ENCODE results near the gene ASIC1. TPM values are rescaled to one million over a fixed set of nuclear protein-coding genes. Genes with fewer than 3 reads are reported as not detected.

Gene ASIC1
- polyA plus RNA-seq, 4 donors = 3.3 to 6.0 (median 5.5) TPM

DNA sequence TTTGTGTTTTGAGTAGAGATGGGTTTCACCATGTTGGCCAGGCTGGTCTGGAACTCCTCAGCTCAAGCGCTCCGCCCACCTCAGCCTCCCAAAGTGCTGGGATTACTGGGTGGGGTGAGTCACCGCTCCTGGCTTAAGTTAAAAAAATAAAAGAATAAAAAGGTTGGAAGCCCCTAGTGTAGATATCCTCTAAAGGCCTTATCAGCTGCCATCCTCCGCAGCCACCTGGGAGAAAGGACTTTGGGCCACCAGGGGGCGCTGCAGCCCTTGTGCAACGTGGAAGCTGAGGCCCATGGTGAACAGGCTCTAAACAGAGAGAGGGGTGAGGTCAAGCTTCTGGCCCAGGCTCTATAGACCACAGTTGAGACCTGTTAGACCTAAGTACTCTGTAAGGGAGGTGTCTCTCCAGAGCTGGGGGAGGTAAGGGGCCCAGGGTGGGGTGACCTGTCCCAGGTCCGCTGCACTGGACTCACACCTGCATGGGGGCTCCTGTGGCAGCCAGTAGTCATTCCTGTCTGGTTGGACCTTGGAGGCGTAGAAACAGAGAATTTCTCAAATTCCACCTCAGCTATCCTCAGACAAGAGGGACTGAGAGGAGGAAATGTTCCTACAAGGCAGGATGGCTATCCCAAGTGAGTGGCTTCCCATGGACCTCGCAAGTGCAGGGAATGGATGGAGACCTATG, 18.1 kb upstream of the ASIC1 start:
- DNase-seq (ENCODE audit: low read depth in 4 of 4, low spot score in 2 of 4) = no peak

DNA sequence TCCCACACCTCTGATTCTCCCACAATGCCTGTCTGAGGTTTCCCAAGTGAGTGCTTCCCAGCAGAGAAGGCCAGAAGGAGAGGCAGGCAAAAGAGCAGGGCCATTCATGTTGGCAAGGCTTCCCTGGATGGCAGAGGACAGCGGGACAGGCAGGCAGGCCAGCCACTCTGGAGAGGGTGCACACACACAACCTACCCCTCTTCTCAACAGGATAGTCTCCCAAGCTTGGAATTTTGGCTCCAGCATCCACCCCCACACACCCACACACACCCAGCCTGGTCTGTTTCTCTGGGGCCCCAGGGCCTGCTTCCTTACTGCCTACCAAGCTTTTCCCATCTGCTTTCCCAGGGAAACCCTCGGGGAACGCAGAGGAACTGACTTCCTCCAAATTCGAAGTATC, 16.7 kb upstream of the ASIC1 start:
- no peak for DNase-seq (ENCODE audit: low read depth in 4 of 4, low spot score in 2 of 4)

DNA sequence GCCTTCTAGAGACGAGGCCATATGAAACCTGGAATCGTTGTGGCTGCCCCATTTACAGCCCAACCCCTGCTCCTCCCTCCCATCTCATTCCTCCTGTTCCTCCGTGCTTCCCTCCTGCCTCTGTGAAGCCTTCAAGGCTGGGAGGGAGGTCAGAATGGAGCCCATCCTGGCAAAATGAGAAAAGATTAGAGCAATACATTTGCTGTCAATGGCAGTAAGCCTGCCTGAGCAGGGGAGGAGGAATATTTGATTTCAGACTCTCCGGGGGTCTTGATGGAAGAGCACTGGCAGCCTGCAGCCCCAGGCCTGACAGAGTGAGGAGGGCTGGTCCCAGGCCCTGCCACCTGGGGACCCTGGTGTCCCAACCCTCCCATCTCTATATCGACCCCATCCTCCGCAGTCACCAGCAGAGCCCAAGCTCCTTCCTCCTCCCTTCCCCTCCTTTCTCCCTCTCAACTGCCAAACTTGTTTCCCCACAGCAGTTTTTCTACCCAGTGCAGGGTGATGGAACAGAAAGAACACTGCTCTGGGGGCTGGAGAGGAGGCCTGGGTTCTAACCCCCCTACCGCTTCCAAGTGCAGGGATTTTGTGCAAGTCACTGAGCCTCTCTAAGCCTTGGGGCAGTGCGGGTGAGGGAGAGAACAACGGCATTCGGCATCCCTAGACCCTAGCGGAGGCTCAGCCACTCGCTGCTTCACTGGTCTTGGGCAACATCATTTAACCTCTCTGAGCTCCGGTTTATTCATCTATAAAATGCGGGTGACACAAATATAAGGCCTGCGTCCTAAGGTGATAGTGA, 16.1 kb upstream of the ASIC1 start:
- DNase-seq (ENCODE audit: low read depth in 4 of 4, low spot score in 2 of 4) = no peak

DNA sequence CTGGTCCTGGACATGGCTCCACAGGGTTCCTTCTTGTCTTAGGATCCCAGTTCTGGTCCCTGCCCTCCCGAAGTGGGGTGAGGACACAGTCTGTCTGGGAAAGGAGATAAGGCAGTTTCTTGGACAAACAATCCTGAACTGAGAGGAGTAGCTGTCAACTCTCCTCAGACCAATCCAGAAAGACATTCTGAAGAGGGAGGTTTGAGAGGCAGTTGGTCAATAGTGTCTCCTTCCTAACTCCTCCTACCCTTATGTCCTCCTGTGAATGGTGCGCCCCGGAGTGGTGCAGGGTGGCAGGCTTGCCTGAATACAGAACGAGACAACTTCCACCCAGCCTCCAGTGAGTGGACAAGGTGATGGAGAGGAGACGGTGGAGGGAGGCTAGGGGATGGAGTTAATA, 15.4 kb upstream of the ASIC1 start:
- no peak for DNase-seq (ENCODE audit: low read depth in 4 of 4, low spot score in 2 of 4)

DNA sequence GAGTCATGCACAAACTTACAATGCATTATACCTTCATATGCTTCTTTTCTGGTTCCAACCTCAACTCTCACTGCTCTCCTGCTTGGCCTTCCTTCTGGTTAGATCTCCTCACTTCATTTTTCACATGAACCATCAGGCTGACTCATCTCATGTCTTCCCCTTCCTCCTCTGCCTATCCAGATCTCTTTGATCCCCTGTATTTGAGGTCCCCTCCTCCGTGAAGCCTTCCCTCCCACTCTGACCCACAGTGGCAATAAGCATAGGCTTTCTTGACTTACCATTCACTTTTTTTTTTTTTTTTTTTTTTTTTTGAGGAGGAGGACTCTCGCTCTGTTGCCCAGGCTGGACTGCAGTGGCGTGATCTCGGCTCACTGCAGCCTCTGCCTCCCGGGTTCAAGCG, 14.7 kb upstream of the ASIC1 start:
- DNase-seq (ENCODE audit: low read depth in 4 of 4, low spot score in 2 of 4) = no peak

DNA sequence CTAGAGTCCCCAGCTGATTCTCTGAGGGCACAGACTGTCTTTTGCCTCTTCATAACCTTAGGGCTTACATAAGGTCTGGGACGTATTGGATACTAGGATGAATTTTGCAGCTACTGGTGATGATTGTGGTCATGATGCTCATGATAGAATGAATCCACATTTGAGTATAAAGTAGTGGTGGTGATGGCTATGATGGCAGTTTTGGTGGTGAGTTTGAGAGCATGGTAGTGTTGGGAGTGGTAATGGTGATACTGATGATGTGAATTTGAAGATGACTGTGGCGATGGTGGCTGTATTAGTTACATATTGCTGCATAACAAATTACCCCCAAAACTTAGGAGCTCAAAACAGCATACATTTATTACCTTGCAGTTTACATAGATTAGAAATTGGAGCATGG, 14.1 kb upstream of the ASIC1 start:
- DNase-seq (ENCODE audit: low read depth in 4 of 4, low spot score in 2 of 4) = no peak

DNA sequence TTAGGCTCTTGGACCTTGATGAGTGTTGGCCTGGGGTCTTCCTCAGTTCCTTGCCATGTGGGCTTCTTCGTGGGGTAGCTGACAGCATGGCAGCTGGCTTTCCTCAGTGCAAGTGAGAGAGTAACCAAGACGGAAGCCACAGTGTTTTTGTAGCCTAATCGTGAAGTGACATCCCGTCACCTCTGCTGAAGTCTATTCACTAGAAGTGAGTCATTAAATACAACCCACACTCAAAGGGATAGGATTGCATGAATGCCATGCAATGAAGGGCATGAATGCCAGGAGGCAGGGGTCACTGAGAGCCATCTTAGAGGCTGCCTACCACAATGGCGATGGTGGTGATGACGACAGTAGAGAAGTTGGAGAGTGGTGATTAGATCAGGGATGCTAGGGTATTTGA, 13.5 kb upstream of the ASIC1 start:
- DNase-seq (ENCODE audit: low read depth in 4 of 4, low spot score in 2 of 4) = no peak

DNA sequence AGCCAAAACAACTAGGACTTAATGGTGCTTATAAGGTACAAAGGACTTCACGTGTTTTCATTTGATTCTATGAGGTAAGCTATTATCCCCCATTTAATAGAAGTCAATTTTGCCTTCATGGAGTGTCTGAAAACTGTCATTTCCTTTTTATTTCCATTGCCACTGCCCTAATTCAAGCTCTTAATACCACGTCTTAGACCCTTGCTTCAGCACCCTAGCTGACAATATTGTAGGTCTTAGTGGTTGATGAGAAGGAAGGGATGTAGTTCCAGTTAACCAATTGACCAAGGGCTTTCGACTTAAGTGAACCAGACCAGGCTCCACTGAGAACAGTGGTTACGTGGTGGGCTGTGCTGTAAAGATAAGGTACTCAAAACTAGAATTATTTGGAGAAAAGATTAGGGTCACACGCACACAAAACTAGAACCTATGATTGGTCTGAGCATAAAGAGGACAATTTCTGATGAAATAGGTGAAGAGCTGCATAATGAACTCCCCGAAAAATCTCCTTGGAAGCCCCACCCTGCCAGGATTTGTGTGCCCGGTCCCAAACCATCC, 9.6 kb upstream of the ASIC1 start:
- no peak for DNase-seq (ENCODE audit: low read depth in 4 of 4, low spot score in 2 of 4)

DNA sequence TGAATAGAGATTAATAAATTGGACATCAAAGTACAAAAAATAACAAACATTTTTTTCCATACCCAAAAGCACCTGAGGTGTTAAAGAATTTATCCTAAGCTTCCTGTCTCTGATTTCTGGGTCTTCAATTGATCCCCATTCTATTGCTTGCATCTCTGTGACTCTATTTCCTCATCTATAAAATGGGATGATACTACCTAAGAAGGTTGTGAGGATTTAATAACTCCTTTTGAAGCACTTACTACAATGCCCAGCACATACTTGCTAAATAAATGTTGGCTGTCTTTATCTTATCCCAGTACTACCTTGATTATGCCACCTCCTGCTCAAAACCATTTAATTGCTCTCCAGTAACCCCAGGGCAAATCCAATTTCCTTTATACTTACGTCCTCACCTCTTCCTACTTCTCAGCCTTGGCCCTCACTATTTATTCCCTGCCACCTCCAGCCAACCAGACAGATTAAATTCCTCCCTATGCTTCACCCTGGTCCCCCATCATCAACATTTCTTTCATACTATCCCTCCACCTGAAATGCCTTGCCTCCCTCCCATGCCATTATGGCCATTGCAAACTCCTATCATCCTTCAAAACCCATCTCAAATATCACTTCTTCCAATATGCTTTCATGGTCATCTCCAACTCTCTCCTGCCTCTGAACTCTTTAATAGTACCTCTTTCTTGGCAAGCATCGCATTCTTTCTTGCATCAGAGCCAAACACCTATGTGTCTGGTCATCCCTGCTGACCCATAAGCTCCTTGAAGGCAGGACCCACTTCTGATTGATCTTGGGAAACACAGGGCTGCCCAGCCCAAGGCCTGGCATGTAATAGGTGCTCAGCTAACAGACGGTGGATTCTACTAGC, 7.9 kb upstream of the ASIC1 start:
- no peak for DNase-seq (ENCODE audit: low read depth in 4 of 4, low spot score in 2 of 4)

DNA sequence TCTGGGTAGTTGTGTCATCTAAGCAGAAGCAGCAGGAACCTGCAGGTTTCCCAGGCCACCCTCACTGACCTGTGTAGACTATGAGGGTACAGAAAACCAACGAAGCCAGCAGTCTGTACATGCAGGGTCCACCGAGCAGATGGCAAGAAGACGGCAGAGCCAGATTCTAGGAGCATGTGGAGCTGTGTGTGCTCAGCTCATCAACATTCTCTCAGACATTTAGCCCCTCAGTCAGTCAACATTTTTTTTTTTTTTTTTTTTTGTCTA, 7.3 kb upstream of the ASIC1 start:
- no peak for DNase-seq (ENCODE audit: low read depth in 4 of 4, low spot score in 2 of 4)

DNA sequence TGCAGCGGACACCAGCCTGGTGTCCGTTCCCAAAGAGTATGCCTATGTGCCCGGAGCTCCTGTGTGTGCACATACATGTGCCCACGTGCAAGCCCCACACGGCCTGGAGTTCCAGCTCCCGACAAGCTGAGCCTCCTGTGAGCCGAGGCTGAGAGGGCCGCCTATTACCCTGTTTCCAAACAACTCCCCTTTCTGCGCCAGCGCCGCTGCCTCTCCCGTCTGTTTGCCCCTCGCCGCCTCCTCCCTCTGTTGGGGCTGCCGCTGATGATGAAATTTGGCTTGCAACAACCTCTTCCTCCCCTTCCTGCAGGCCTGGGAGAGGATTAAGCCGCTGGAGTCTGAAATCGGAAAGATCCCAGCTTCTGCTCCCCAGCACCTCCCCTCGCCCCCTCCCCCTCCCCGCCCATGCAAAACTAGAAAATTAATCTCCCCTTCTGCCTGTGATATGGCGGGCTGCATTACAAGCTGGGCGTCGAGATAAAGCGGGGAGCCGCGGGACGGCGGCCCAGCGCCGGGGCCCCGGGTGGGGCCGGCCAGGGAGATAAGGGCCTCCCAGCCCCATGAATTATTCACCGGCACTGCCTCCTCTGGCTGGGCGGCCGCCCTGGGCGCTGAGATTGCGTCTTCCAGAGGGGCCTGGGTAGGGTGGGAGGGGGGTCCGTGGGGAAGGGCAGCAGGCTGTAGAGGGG, 6.8 kb upstream of the ASIC1 start:
- no peak for DNase-seq (ENCODE audit: low read depth in 4 of 4, low spot score in 2 of 4)

DNA sequence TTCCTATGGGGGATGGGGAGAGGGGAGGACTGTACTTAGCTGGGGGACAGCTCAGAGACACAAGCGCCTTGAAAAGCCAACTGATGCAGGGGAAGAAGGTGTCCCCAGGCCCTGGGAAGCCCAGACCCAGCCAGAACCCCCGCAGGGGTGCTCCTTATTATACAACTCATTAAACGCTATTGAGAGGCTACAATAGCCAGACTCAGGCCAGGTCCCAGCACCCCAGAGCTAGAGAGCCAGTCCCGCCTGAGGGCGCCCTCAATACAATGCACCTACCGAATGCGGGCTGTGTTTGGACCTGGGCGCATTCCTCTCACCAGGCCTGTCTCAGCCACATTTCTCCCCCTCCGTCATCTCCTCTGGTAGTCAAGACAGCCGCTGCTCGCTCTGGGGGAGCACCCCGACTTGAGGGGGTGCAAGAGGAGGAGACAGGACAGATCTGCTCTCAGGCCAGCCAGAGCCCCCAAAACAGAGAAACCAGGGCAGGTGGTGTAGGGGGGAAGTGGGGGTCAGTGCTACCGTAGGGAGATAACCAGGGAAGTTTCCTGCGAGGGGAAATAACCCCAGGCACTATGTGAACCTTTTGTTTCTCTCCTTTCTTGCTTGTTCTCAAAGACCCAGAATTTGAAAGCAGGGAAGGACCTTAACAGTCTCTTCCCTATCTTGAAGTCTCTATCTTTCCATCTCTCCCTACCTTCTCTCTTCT, 6.1 kb upstream of the ASIC1 start:
- DNase-seq (ENCODE audit: low read depth in 4 of 4, low spot score in 2 of 4) = no peak

DNA sequence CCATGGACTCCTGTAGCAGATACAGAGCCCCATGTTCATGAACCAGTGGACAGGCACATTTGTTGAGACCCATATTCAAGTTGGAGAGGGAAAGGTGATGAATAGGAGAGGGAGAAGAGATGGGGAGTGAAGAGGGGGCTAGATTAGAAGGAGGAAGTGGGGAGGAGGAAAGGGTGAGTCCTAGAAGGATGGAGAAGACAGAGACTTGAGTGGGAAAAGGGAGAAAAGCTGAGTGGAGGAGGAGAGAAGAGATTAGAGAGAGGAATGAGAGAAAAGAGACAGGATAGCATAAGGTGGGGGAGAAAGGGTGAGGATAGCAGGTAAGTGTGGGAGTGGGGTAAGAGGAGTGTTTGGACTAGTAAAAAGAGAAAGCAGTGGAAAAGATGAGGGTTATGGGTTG, 4.9 kb upstream of the ASIC1 start:
- DNase-seq (ENCODE audit: low read depth in 4 of 4, low spot score in 2 of 4) = no peak

DNA sequence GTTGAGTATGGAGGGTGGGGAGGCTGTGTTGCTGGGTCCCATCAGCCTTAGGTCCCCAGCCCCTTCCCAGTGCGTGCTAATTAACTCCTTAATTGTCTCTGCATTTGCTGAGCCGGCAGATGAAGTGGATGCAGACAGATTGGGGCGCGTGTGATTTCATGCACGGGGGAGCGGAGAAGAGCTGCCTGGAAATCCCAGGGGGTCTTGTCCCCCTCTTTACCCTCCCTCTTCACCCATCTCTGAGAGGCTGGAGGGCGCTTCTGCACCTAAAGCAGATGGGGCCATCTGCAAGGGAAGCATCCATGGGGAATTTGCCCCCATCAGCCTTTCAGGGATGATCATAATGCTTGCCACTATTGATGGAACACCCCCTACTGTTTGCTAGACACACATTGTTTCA, 4.4 kb upstream of the ASIC1 start:
- DNase-seq (ENCODE audit: low read depth in 4 of 4, low spot score in 2 of 4) = no peak

DNA sequence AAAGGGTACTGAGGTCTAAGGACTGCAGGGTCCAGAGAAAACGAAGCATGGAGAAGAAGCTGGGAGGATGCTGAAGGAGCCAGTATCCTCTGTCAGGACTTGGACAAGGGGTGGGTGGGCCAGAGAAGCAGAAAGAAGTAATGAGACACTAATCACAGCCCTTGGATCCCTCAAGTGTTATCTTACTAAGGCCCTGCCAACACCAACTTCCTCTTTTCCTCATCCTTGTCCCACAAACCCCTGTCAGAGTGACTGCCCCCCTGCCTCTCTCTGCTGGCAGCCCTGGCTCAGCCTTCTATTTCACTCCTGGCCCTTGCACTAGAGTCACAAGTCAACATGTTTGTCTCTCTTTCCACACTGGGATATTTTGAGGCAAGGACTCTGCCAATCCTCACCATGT, 3.8 kb upstream of the ASIC1 start:
- DNase-seq (ENCODE audit: low read depth in 4 of 4, low spot score in 2 of 4) = no peak

DNA sequence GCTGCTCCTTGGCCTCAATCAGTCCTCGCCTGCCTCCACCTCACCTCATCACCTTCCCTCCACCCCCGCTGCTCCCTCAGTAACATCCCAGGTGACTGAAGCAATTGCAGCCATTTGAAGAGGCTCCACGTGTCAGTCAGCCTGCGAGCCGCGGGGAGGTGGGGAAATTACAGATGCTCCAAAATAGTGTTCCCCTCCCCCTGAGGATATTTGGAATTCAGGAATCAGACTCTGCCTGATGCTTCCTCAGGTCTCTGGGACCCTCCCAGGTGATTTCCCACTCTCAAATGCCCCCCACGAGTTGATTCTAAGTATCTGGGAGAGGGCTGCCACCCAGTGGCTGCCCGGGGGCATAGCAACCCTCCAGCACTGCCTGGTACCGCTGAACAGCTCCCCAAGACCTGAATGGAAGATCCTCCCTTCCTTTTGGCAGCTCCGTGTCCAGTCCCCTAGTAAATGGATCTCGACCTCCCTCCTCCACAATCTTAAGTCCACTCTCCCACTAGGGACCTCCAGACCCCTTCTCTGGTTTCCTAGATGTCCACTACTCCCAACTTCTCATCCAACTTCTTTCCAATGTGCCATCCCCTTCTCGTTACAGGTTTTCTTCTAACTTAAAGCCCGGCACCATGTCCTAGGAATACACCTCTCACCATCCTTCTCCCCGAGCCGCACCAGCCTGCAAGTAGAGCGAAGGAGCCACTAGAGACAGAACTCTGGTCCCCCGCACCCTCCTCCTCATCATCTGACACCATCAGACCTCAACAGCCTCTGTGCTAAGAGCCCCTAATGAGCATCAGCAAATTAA, 1.4 kb upstream of the ASIC1 start:
- DNase-seq (ENCODE audit: low read depth in 4 of 4, low spot score in 2 of 4) = no peak

DNA sequence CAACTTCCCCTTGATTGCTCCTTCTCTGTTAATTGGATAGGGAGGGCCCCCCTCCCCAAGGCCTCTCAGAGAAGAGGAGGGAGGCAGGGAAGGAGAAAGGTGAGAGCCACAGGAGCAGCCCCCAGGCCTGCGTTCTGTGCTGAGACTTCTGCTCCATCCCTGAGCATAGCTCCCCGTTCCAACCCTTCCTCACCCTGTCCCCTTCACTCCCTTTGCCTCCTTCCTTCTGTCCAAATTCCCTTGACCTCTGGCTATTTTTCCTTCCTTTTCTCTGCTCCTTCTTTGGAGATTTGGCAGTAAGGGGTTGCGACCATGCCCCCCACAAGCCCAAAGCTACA, 788 bp upstream of the ASIC1 start:
- no peak for DNase-seq (ENCODE audit: low read depth in 4 of 4, low spot score in 2 of 4)

DNA sequence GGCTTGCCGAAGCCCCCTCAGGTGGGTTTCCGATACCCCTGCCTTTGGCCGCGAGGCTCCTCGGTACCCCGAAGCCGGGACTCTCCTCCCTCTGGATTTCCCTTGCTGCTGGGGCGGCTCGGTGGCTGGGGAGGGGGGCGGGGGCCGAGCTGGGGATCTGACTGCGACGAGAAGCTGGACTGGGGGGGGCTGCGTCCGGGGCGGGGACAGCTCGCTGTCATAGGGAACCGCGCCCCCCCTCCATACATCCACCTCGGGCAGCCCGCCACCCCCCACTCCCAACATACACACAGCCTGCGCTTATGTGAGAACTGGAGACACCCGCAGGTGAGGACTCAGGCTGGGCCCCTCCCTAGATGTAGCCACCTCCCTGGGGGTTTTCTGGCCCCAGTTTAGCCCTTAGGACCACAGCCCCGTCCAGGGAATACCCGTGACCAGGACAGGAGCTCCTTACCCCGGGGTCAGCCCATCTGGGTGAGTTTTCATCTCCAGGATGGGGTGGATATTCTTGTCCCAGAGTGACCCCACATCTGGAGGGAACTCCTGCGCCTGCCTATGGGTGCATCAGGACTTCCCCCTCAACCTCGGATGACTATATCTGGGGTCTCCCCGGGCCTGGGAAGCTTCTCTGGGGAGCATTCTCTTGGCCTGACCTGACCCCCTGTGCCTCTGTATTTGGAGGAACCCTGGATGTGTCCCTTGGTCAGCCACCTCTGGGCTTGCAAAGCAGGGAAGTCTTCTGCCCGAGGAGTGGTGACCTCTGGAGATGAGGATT, 687 bp downstream of the ASIC1 start:
- no peak for DNase-seq (ENCODE audit: low read depth in 4 of 4, low spot score in 2 of 4)

All from left renal cortex interstitium (tissue), 4 donors.